HUES48 (cell line): ENCODE measurements around the gene CLCN3.
"Not testable (repeated sequence)": the region's sequence is repeated elsewhere in the genome, so short reads cannot be mapped to it uniquely, and the experiment has no call there.

Experiments
- H3K27ac ChIP-seq: one replicate; pipeline ENCODE4 v1.7.0; 2013; ENCODE audit warnings: low read depth, low read length, inconsistent platforms
- H3K27me3 ChIP-seq: 2 replicates; pipeline ENCODE4 v1.6.1; 2013; ENCODE audit warnings: mild to moderate bottlenecking, low read length; ENCODE audit not compliant: control insufficient read depth, insufficient read depth
- H3K36me3 ChIP-seq: 2 replicates; pipeline ENCODE4 v1.6.1; 2013; ENCODE audit warnings: low read length; ENCODE audit not compliant: control insufficient read depth, insufficient read depth
- H3K4me1 ChIP-seq: 2 replicates; pipeline ENCODE4 v1.6.1; 2013; ENCODE audit warnings: mild to moderate bottlenecking, low read length; ENCODE audit not compliant: control insufficient read depth, insufficient read depth
- H3K4me3 ChIP-seq: 2 replicates; pipeline ENCODE4 v1.5.1; 2013; ENCODE audit warnings: mild to moderate bottlenecking, low read depth, low read length
- H3K9ac ChIP-seq: 2 replicates; pipeline ENCODE4 v1.6.1; 2013; ENCODE audit warnings: mild to moderate bottlenecking, low read depth, low read length, moderate library complexity
- H3K9me3 ChIP-seq: 2 replicates; pipeline ENCODE4 v1.6.1; 2013; ENCODE audit warnings: low read length; ENCODE audit not compliant: control insufficient read depth, insufficient read depth

CLCN3 gene

DNA sequence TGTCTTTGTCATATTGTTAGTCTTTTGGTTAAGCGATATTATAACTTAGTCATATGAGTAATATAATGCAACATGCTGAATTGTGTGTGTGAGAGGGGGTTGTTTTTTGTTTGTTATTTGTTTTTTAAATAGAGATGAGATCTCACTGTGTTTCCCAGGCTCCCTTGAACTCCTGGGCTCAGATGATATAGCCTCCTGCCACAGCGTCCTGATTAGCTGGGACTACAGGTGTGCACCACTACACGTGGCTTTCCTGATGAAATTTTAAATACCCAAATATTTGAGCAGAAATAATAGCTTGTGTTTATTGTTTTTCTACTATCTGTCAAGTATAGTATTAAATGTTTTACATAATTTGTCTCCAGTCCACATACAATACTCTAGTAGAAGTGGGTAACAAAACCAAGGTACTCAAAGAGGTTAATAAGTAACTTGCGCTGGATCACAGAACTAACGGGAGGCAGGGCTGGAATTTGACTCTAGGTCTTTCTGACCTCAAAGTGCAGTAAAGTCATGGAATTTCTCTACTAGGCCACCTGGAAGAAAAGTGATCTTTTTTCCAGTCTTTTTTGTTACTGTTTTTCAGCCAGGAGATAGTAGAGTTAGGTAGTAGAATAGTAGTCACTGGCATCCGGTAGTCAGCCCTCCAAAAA, 47.8 kb downstream of the CLCN3 start:
- Histone ChIP-seq H3K9me3 (peaks cover 4% of the 10 kb centered on the region; the same call in 1 of the 2 replicates), H3K36me3 (no peaks in the 10 kb centered on the region), H3K27ac (no peak overlapping the region), H3K9ac (no peak overlapping the region), H3K27me3 (no peaks in the 10 kb centered on the region), H3K4me1 (no peaks in the 10 kb centered on the region), H3K4me3 (no peak overlapping the region)

DNA sequence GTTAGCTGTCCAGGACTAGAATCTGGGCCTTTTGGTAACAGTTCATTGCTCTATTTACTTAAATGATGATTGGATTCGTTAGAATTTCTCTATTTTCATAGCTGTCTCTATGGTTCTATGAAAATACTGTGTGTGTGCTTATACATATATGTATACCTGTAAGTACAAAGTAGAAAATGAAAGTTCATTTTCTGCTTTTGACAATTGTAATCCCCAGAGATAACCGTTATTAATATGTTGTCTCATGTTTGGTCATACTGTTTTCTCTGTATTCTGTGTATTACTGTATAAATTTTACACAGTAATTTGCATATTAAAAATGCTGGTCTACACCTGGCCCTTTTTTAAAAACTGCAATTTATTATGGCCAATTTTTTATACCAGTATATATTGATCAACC, 55.4 kb downstream of the CLCN3 start:
- peaks cover 3% of the 10 kb centered on the region; the same call in 1 of the 2 replicates for H3K9me3 ChIP-seq

DNA sequence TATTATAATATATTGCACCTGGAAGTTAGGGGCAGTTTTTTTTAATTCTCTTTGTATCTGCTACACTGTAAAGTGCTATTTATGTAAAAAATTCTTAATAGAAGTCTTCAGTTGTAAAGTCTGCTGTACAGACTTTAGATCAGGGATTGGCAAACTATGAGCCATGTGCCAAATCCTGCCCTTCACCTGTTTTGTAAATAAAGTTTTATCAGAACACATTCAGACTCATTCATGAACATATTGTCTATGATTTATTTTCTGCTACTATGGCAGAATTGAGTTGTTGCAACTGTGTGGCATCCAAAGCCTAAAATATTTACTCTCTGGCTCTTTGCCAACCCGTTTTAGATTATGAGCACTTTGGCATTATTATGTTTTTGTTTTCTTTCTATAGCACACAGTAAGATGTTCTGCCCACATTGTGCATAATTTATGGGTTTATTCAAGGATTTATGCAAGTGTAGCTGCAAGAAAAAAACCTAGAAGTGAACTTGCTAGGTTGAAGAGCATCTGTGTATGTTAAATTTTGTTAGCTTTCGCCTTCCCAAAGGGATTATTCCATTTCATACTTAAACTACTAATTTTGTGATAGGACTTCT, 56.9 kb downstream of the CLCN3 start:
- H3K36me3 ChIP-seq = peaks cover 14% of the 10 kb centered on the region
- no peak overlapping the region for H3K9ac ChIP-seq
- no peak overlapping the region for H3K4me3 ChIP-seq
- H3K27ac ChIP-seq = no peak overlapping the region
- H3K9me3 ChIP-seq = peaks cover 3% of the 10 kb centered on the region; the same call in 1 of the 2 replicates
- no peaks in the 10 kb centered on the region for H3K27me3 ChIP-seq
- no peaks in the 10 kb centered on the region for H3K4me1 ChIP-seq

More for the DNA sequence above, 55.4 kb downstream of the CLCN3 start:
- Histone ChIP-seq H3K4me3 (no peak overlapping the region), H3K36me3 (0 out of 2 replicates have a peak, but pooled peaks cover 9% of the 10 kb centered on the region), H3K9ac (no peak overlapping the region), H3K4me1 (no peaks in the 10 kb centered on the region), H3K27me3 (no peaks in the 10 kb centered on the region), H3K27ac (no peak overlapping the region)

DNA sequence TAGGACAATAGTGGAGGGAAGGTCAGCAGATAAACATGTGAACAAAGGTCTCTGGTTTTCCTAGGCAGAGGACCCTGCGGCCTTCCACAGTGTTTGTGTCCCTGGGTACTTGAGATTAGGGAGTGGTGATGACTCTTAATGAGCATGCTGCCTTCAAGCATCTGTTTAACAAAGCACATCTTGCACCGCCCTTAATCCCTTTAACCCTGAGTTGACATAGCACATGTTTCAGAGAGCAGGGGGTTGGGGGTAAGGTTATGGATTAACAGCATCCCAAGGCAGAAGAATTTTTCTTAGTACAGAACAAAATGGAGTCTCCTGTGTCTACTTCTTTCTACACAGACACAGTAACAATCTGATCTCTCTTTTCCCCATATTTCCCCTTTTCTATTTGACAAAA, 58.1 kb downstream of the CLCN3 start:
- not testable (repeated sequence) for H3K4me1 ChIP-seq, H3K9ac ChIP-seq, H3K27ac ChIP-seq, H3K4me3 ChIP-seq, H3K9me3 ChIP-seq, H3K27me3 ChIP-seq
- H3K36me3 ChIP-seq = peaks cover 14% of the 10 kb centered on the region

DNA sequence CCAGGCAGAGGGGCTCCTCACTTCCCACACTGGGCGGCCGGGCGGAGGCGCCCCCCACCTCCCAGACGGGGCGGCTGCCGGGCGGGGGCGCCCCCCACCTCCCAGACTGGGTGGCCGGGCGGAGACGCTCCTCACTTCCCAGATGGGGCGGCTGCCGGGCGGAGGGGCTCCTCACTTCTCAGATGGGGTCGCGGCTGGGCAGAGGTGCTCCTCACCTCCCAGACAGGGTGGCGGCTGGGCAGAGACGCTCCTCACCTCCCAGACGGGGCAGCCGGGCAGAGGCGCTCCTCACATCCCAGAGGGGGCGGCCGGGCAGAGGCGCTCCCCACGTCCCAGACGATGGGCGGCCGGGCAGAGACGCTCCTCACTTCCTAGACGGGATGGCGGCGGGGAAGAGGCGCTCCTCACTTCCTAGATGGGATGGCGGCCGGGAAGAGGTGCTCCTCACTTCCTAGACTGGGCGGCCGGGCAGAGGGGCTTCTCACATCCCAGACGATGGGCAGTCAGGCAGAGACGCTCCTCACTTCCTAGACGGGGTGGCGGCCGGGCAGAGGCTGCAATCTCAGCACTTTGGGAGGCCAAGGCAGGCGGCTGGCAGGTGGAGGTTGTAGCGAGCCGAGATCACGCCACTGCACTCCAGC, 58.7 kb downstream of the CLCN3 start:
- not testable (repeated sequence) for H3K9me3 ChIP-seq, H3K27me3 ChIP-seq, H3K27ac ChIP-seq, H3K4me1 ChIP-seq, H3K9ac ChIP-seq, H3K4me3 ChIP-seq
- peaks cover 14% of the 10 kb centered on the region for H3K36me3 ChIP-seq

DNA sequence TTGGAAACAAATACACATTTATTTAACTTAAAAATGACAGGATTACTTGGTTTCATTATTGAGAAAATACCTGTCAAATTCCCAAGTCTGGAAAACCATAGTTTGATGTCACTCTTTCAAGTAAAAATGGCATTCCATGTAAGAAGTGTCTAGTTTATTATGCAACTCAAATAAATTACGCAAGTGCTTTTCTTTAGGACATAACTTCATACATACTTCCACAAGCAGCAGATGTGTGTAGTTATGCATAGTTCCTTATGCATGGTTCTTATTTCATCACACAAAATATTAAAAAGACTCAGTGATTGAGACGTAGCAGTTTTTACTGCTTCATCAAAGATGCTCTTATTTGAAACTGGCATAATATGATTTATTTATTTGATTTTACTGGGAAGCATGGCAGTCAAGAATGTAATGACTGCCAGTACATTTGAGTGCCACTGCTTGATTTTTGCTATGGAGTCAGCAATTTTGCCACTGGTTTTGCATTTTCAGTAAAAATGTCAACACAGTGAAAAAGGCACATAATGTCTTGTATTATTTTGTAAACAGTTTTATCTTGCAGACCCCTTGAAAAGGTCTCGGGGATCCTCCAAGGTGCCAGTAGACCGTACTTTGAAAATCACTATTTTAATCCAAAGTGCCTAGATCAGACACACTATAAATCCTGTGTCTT, 62.1 kb downstream of the CLCN3 start:
- Histone ChIP-seq H3K36me3 (peaks cover 14% of the 10 kb centered on the region), H3K9me3 (peaks cover 3% of the 10 kb centered on the region; the same call in 1 of the 2 replicates), H3K9ac (no peak overlapping the region), H3K4me1 (no peaks in the 10 kb centered on the region), H3K4me3 (no peak overlapping the region), H3K27me3 (no peaks in the 10 kb centered on the region), H3K27ac (no peak overlapping the region)

DNA sequence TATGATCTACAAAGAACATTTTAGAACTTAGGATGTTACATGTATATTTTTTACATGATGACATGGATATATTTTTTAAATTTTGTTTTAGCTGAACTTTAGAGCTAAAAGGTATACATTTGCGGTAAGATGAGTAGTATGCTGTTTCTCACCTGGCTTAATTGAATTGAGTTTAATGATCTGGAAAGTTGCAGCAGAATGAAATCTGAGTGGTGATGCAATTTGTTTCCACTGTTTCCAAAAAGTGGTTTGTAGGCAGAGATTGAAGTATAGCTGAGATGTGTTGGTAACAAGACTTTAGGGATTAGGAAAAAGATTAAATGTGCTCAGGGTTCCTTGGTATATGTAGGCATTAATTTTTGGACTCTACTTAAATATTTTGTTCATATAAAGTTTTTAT, 69.3 kb downstream of the CLCN3 start:
- H3K4me3 ChIP-seq = no peak overlapping the region
- peaks cover 25% of the 10 kb centered on the region for H3K36me3 ChIP-seq
- H3K27me3 ChIP-seq = no peaks in the 10 kb centered on the region
- H3K9me3 ChIP-seq = no peaks in the 10 kb centered on the region
- no peaks in the 10 kb centered on the region for H3K4me1 ChIP-seq
- H3K9ac ChIP-seq = no peak overlapping the region
- no peak overlapping the region for H3K27ac ChIP-seq

DNA sequence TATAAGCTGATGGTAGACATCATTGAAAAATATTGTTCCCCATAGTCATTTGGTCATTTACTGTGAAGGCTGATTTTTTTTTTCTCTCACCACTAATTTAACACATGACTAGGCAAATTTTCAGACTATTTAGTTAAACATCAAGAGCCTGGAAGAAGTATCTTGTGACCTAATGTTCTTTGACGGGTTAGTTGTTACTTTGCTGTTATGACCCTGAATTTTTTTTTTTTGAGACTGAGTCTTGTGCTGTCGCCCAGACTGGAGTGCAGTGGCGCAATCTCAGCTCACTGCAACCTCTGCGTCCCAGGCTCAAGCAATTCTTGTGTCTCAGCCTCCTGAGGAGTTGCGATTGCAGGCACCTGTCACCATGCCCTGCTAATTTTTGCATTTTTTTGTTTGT, 70.4 kb downstream of the CLCN3 start:
- no peaks in the 10 kb centered on the region for H3K4me1 ChIP-seq
- peaks cover 25% of the 10 kb centered on the region for H3K36me3 ChIP-seq
- no peak overlapping the region for H3K4me3 ChIP-seq
- H3K27me3 ChIP-seq = no peaks in the 10 kb centered on the region
- no peaks in the 10 kb centered on the region for H3K9me3 ChIP-seq
- H3K9ac ChIP-seq = no peak overlapping the region
- H3K27ac ChIP-seq = no peak overlapping the region

DNA sequence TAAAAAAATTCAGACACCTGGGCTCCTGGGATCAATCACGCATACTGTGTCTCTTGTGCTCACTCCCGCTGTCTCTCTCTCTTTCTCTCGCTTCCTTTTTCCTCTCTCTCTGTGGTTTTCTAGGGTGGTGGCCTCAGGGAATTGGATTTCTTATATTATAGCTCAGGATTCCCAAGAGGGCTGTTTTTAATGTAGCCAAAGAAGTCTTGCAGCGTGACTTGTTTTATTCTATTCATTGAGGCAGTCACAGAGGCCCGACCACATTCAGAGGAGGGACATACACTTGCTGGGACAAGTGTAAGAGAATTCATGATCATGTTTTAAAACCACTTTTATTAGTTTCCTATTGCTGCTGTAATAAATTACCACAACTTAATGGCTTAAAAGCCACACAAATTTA, 78.0 kb downstream of the CLCN3 start:
- Histone ChIP-seq H3K9me3 (no peaks in the 10 kb centered on the region), H3K36me3 (peaks cover 24% of the 10 kb centered on the region), H3K27ac (no peak overlapping the region), H3K4me1 (no peaks in the 10 kb centered on the region), H3K27me3 (no peaks in the 10 kb centered on the region), H3K4me3 (no peak overlapping the region), H3K9ac (no peak overlapping the region)

DNA sequence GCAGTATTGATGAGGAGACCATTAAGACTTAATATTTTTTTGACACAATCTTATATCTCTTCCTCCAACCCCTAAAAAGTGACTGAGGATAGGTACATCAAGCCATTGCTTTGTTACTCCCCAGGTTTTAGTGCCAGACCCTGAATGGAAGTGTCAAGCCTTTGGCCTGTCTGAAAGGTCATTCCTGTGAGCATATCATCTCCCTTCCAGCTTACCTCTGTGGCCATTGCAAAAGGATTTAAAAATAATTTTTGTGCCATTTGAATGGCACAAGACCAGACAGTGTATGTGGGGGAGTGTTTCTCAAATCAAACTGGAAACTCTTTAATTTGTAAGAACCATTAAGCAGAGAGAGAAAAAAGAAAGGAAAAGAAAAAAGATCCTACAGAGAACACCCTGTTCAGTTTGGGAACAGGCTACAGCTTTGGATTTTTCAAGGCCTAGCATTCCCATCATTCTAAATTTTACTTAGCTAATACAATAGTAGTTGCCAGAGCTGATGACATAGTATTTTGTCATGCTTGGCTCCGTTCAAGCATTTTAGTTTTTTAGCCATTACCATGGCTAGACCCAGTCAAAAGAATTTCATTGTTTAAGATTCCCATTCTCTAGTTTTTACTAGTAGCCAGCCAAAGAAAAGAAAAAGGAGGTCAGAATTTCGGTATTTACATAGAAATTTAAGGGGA, 87.7 kb downstream of the CLCN3 start:
- no peaks in the 10 kb centered on the region for H3K27me3 ChIP-seq
- H3K4me1 ChIP-seq = no peaks in the 10 kb centered on the region
- no peak overlapping the region for H3K4me3 ChIP-seq
- H3K9ac ChIP-seq = no peak overlapping the region
- no peak overlapping the region for H3K27ac ChIP-seq
- H3K36me3 ChIP-seq = peaks cover 27% of the 10 kb centered on the region
- no peaks in the 10 kb centered on the region for H3K9me3 ChIP-seq
